ENCODE results near the gene CBLN1. TPM values are rescaled to one million over a fixed set of nuclear protein-coding genes. Genes with fewer than 3 reads are reported as not detected.

Gene CBLN1
- total and polyA plus RNA-seq, 2 experiments from 2014 or later, result 1.2 to 6.4 TPM

GRCh38 chr16:49276646-49277385 is 4.8 kb downstream of the CBLN1 start:
- Histone ChIP-seq H3K27ac (ENCODE audit: low read depth) (no peak overlapping the region), H3K36me3 (ENCODE audit: insufficient read depth) (no peaks in the 10 kb centered on the region), H3K9me2 (ENCODE audit: insufficient read depth) (no peaks in the 10 kb centered on the region), H3F3A (replicated peaks; ENCODE audit: low read depth) (0 out of 2 replicates have a peak, but pooled peaks cover 4% of the 10 kb centered on the region), H3K4me1 (ENCODE audit: insufficient read depth) (peaks cover 66% of the 10 kb centered on the region), H3K4me3 (peak overlapping the region; percentile 70), H3K79me2 (replicated peaks; ENCODE audit: insufficient read depth) (no peaks in the 10 kb centered on the region), H4K20me1 (replicated peaks; ENCODE audit: insufficient read depth) (peaks cover 8% of the 10 kb centered on the region; the same call in 1 of the 2 replicates), H2AFZ (peak overlapping the region; percentile 74; the same call in 1 of the 2 replicates), H3K27me3 (ENCODE audit: insufficient read depth) (peaks cover 95% of the 10 kb centered on the region), H3K4me2 (peak overlapping the region; percentile 94)
- Mint-ChIP-seq H3K36me3 (ENCODE audit: low read depth) (no peaks in the 10 kb centered on the region), H3K9me3 (no peaks in the 10 kb centered on the region; the same call in 2 of the 3 replicates), H3K27ac (no peak overlapping the region), H3K4me3 (peak overlapping the region; percentile 78; the same call in 2 of the 3 replicates), H3K27me3 (ENCODE audit: insufficient read depth, low read depth, poor library complexity) (peaks cover 86% of the 10 kb centered on the region), H3K4me1 (peaks cover 64% of the 10 kb centered on the region)
- no peak for TF ChIP-seq REST (IDR thresholded peaks at IDR 0.05; ENCODE audit: unreplicated experiment)
- TF ChIP-seq CTCF (conservative IDR thresholded peaks at IDR 0.05; ENCODE audit: low read depth in 2 of 2), result no peak
- no peak for TF ChIP-seq EZH2 (IDR thresholded peaks at IDR 0.05; ENCODE audit: low read depth, unreplicated experiment)
- TF ChIP-seq ZNF462 (CRISPR knock-in tag; IDR thresholded peaks at IDR 0.05), result no peak
- TF ChIP-seq POLR2AphosphoS5 (IDR thresholded peaks at IDR 0.05; ENCODE audit: low read depth), result no peak
- TF ChIP-seq EZH2phosphoT487 (IDR thresholded peaks at IDR 0.05; ENCODE audit: unreplicated experiment), result no peak
- TF ChIP-seq STAT1 (IDR thresholded peaks at IDR 0.05; ENCODE audit: unreplicated experiment), result no peak
- TF ChIP-seq ETS1 (IDR thresholded peaks at IDR 0.05), result no peak
- no peak for TF ChIP-seq ZNF331 (CRISPR knock-in tag; IDR thresholded peaks at IDR 0.05; ENCODE audit: low read depth)
- peak; percentile 3 for ATAC-seq
- DNase-seq (ENCODE audit: low spot score), result peak; percentile 47
